ENCODE measurements around the gene HDAC11. TPM values are rescaled to one million over a fixed set of nuclear protein-coding genes. Genes with fewer than 3 reads are reported as not detected.
"Not testable (repeated sequence)": the region's sequence is repeated elsewhere in the genome, so short reads cannot be mapped to it uniquely, and the experiment has no call there.

The HDAC11 gene
- total RNA-seq, 1 donor from 2014 or later, result 14.4 TPM

GRCh38 chr3:13484851-13485590, 4.9 kb downstream of the HDAC11 start:
- Mint-ChIP-seq H3K9me3 (ENCODE audit: low read depth) (no peaks in the 10 kb centered on the region), H3K4me3 (ENCODE audit: low read depth) (no peak overlapping the region), H3K27ac (peak overlapping the region; percentile 52), H3K27me3 (peaks cover 5% of the 10 kb centered on the region), H3K36me3 (ENCODE audit: insufficient read depth) (peaks cover 5% of the 10 kb centered on the region), H3K4me1 (ENCODE audit: low read depth) (peaks cover 9% of the 10 kb centered on the region)
- DNase-seq (ENCODE audit: low spot score, unreplicated experiment), result no peak
- TF ChIP-seq CTCF (IDR thresholded peaks at IDR 0.05; ENCODE audit: unreplicated experiment), result no peak

GRCh38 chr3:13485630-13486562, 5.8 kb downstream of the HDAC11 start:
- H3K27me3 Mint-ChIP-seq; DNase-seq (ENCODE audit: low spot score, unreplicated experiment); H3K9me3 Mint-ChIP-seq (ENCODE audit: low read depth); H3K27ac Mint-ChIP-seq; H3K4me3 Mint-ChIP-seq (ENCODE audit: low read depth); H3K36me3 Mint-ChIP-seq (ENCODE audit: insufficient read depth); H3K4me1 Mint-ChIP-seq (ENCODE audit: low read depth): not testable (repeated sequence)

- no peaks in the 10 kb centered on the region for H3K9me3 Mint-ChIP-seq (ENCODE audit: low read depth)
- H3K36me3 Mint-ChIP-seq (ENCODE audit: insufficient read depth), result peaks cover 6% of the 10 kb centered on the region
- DNase-seq (ENCODE audit: low spot score, unreplicated experiment), result no peak
- H3K27ac Mint-ChIP-seq, result no peak overlapping the region
- TF ChIP-seq CTCF (IDR thresholded peaks at IDR 0.05; ENCODE audit: unreplicated experiment), result no peak
- H3K27me3 Mint-ChIP-seq, result no peaks in the 10 kb centered on the region
- no peak overlapping the region for H3K4me3 Mint-ChIP-seq (ENCODE audit: low read depth)
- H3K4me1 Mint-ChIP-seq (ENCODE audit: low read depth), result peaks cover 1% of the 10 kb centered on the region
These were observed 7.3 kb downstream of the HDAC11 start for GRCh38 chr3:13487403-13487802.

GRCh38 chr3:13491206-13491974, 11.3 kb downstream of the HDAC11 start:
- Mint-ChIP-seq H3K27ac (no peak overlapping the region), H3K9me3 (ENCODE audit: low read depth) (no peaks in the 10 kb centered on the region), H3K27me3 (no peaks in the 10 kb centered on the region), H3K36me3 (ENCODE audit: insufficient read depth) (peaks cover 6% of the 10 kb centered on the region), H3K4me3 (ENCODE audit: low read depth) (no peak overlapping the region), H3K4me1 (ENCODE audit: low read depth) (no peaks in the 10 kb centered on the region)
- no peak for TF ChIP-seq CTCF (IDR thresholded peaks at IDR 0.05; ENCODE audit: unreplicated experiment)
- DNase-seq (ENCODE audit: low spot score, unreplicated experiment), result no peak

- peaks cover 6% of the 10 kb centered on the region for H3K36me3 Mint-ChIP-seq (ENCODE audit: insufficient read depth)
- no peaks in the 10 kb centered on the region for H3K4me1 Mint-ChIP-seq (ENCODE audit: low read depth)
- H3K27me3 Mint-ChIP-seq, result no peaks in the 10 kb centered on the region
- H3K9me3 Mint-ChIP-seq (ENCODE audit: low read depth), result no peaks in the 10 kb centered on the region
- no peak overlapping the region for H3K27ac Mint-ChIP-seq
- H3K4me3 Mint-ChIP-seq (ENCODE audit: low read depth), result no peak overlapping the region
- no peak for TF ChIP-seq CTCF (IDR thresholded peaks at IDR 0.05; ENCODE audit: unreplicated experiment)
- DNase-seq (ENCODE audit: low spot score, unreplicated experiment), result no peak
These were observed 11.9 kb downstream of the HDAC11 start for GRCh38 chr3:13492048-13492447.
